ENCODE data around the gene CTSZ. TPM values are rescaled to one million over a fixed set of nuclear protein-coding genes. Genes with fewer than 3 reads are reported as not detected.
A peak's percentile ranks its signal among the peaks of the same experiment; 100 is the strongest.

Gene CTSZ
- total RNA-seq, 1 experiment from 2014 or later = not detected

DNA sequence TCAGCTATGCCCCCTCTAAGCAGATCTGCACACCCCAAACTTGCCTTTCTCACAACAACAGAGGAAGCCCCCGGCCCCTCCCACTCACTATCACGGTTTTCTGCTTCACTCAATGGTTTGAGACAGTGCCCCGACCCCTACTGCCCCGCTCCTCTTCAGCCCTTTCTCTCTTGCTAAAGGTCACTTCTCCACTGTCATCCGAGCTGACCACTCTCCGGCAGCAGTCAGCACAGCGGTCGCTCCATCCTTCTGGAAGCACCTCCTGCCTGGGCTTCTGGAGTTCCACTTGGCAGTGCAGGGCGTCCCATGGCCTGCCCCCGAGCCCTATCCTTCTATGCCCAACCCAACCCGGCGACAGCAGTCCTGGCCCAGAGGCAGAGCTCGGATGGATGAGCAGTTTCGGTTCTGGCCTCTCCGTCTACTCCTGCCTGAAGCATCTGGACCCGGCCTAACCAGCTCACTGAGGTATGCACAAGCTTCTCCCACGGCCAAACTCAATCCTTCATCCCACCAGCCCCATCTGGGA, 4.1 kb downstream of the CTSZ start:
- no peak for DNase-seq (ENCODE audit: low spot score)
- in situ Hi-C loops (cut with HindIII; ENCODE audit: low sequenced_read_pairs) = no loop called here

DNA sequence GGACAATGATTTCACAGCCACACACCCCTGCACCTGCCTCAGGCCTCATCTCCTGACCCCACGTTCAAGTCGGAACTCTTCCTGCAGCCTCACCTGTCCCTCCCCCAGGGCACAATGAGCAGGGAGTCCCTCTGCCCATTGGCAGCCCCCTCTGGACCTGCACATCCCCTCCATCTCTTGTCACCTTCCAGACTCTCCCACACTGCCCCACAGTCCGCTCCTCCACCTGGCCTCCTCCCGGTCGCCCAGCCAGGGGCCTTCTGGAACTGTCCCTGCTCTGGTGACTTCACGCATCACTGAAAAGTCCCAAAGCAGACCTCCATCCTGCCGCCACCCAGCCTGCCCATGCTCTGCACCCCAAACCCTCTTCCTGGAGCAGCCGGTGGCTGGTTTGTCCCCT, 4.7 kb downstream of the CTSZ start:
- no peak for DNase-seq (ENCODE audit: low spot score)
- in situ Hi-C loops (cut with HindIII; ENCODE audit: low sequenced_read_pairs) = no loop called here

GRCh38 chr20:59001449-59002171, 5.4 kb downstream of the CTSZ start:
- DNase-seq (ENCODE audit: low spot score) = no peak
- in situ Hi-C loops (cut with HindIII; ENCODE audit: low sequenced_read_pairs) = no loop called here

DNA sequence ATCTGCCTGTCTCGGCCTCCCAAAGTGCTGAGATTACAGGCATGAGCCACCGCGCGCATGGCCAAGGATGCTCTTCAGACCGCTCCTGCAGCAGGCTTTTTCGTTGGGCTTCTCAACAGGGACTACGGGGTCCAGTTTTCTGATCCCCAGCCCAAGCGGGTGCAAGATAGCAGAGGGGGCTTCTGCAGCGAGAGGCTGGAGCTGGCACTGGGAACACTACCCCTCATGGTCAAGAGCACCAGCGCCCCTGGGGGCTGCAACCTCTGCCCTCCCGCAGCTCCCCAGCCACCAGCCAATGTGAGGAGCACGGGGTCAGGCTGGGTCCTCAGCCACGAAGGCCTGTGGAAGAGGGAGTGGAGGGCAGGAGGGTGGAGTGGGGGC, 6.0 kb downstream of the CTSZ start:
- no peak for DNase-seq (ENCODE audit: low spot score)
- in situ Hi-C loops (cut with HindIII; ENCODE audit: low sequenced_read_pairs) = no loop called here

- in situ Hi-C loops (cut with HindIII; ENCODE audit: low sequenced_read_pairs) = no loop called here
- DNase-seq (ENCODE audit: low spot score) = no peak
These were observed 6.7 kb downstream of the CTSZ start for GRCh38 chr20:59000326-59000725.

- DNase-seq (ENCODE audit: low spot score) = no peak
- in situ Hi-C loops (cut with HindIII; ENCODE audit: low sequenced_read_pairs) = no loop called here
These were observed 8.4 kb downstream of the CTSZ start for GRCh38 chr20:58998656-58999055.

GRCh38 chr20:58997141-58997770, 9.8 kb downstream of the CTSZ start:
- no peak for DNase-seq (ENCODE audit: low spot score)
- in situ Hi-C loops (cut with HindIII; ENCODE audit: low sequenced_read_pairs) = no loop called here

- DNase-seq (ENCODE audit: low spot score) = no peak
- in situ Hi-C loops (cut with HindIII; ENCODE audit: low sequenced_read_pairs) = no loop called here
These were observed 10.8 kb downstream of the CTSZ start for GRCh38 chr20:58996226-58996611.

GRCh38 chr20:58995461-58996225, 11.4 kb downstream of the CTSZ start:
- in situ Hi-C loops (cut with HindIII; ENCODE audit: low sequenced_read_pairs) = no loop called here
- DNase-seq (ENCODE audit: low spot score) = no peak

DNA sequence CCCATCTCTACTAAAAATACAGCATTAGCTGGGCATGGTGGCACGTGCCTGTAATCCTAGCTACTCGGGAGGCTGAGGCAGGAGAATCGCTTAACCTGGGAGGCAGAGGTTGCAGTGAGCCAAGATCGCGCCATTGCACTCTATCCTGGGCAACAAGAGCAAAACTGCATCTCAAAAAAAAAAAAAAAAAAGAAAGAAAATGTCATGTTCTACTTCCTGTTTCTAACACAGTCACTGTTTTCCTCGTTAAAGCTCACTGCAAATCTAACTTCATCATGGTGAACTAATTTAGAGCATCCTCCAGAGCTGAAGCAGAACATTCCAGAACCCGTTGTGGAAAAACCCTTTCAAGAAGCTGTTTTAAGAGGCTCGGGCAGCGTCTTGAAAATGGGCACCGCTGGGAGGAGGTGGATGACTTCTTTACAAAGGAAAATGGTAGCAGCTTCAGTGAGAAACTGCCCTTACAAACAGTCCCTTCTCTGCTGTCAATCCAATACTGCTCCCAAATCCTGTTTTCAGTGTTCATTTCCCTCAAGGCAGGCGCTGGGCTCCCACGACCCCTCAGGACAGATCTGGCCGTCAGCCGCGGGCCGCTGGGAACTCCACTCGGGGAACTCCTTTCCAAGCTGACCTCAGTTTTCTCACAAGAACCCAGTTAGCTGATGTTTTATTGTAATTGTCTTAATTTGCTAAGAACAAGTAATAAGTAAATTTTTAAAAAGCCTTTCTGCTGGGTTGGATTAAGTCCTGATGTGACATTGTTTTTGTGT, 12.5 kb downstream of the CTSZ start:
- no peak for DNase-seq (ENCODE audit: low spot score)
- in situ Hi-C loops (cut with HindIII; ENCODE audit: low sequenced_read_pairs) = no loop called here

DNA sequence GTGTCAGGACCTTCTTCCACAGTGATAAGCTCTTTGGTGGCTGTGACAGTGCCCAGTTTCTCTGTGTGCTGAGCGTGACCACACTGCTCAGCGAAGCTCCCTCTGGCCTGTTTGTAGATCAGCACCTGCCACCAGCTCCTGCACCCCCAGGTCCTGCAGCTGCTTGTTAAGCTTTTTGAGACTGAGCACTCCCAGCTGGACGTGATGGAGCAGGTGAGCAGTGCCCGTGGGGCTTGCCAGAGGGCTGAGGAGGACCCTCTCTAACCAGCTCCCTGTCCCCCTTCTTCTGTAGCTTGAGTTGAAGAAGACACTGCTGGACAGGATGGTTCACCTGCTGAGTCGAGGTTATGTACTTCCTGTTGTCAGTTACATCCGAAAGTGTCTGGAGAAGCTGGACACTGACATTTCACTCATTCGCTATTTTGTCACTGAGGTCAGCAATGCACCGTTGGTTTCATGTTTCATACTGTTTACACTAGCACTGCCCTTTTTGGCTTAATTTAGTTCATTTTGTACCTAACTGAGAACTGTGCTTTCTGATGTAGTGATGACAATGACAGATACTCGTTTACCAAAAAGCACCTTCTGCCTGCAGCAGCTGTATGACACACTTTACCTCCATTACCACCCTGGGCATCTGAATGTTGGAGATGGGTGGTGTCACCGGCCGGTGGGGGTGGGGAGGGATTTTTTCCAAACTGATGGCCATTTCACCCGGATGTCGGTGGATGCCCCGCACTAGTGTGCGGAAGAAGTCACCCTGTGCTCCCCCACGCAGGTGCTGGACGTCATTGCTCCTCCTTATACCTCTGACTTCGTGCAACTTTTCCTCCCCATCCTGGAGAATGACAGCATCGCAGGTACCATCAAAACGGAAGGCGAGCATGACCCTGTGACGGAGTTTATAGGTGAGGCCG, 13.5 kb downstream of the CTSZ start:
- in situ Hi-C loops (cut with HindIII; ENCODE audit: low sequenced_read_pairs) = no loop called here
- DNase-seq (ENCODE audit: low spot score) = no peak

DNA sequence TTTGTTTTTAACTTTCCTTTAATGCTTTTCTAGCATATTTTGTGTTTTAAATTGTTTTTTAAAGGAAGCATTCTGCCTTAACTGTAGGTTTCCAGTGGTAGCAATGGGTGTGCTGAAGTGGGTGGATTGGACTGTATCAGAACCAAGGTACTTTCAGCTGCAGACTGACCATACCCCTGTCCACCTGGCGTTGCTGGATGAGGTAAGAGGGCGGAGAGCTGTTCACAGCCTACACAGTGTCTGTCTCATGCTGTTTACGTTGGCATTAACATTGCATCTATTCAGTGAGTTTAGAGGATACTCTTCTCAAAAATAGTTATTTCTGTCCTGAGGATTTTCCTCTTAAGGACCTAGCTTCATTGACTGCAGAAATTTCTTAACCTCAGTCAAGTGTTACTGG, 14.1 kb downstream of the CTSZ start:
- no peak for DNase-seq (ENCODE audit: low spot score)
- in situ Hi-C loops (cut with HindIII; ENCODE audit: low sequenced_read_pairs) = no loop called here

DNA sequence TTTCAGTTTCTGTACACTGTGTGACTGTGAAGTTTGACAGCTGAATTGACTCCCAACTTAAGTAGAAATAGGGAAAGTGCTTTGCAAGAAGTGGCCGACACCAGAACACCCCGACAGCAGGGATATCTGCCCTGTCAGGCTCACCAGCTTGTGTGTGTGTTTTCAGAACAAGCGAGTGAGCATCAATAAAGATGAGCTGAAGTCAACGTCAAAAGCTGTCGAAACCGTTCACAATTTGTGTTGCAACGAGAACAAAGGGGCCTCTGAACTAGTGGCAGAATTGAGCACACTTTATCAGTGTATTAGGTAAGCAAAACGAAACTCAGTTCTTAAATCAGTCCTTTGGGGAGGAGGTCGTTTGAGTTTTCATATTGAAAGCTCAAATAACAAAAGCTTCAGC, 15.3 kb downstream of the CTSZ start:
- in situ Hi-C loops (cut with HindIII; ENCODE audit: low sequenced_read_pairs) = no loop called here

DNA sequence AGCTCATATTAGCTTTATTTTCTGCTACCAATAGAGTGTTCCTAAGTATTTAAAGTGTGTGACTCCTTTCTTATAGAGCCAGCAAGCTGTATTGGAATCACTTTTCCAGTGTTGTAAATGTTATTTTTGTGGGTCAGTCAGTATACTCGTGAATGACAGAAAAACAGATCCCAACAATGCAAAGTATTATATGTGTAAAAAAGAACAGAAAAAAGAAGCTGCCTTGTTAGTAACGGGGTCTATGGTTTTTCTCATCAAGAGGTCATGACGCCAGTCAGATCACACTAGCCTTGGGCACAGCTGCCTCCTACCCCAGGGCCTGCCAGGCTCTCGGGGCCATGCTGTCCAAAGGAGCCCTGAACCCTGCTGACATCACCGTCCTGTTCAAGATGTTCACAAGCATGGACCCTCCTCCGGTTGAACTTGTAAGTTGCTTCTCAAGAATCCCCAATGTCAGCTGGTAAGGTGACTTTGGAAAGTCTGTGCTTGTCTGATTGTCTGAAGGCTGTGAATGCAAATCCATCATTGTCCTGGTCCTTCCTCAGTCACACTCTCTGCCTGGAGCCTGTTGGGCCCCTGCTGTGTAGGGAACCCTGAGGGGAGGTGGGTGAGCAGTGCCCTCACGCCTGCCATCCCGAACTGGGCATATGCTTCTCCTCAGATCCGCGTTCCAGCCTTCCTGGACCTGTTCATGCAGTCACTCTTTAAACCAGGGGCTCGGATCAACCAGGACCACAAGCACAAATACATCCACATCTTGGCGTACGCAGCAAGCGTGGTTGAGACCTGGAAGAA, 16.2 kb downstream of the CTSZ start:
- in situ Hi-C loops (cut with HindIII; ENCODE audit: low sequenced_read_pairs) = no loop called here
- no peak for DNase-seq (ENCODE audit: low spot score)

More for the DNA sequence above, 15.3 kb downstream of the CTSZ start:
- DNase-seq (ENCODE audit: low spot score) = no peak

DNA sequence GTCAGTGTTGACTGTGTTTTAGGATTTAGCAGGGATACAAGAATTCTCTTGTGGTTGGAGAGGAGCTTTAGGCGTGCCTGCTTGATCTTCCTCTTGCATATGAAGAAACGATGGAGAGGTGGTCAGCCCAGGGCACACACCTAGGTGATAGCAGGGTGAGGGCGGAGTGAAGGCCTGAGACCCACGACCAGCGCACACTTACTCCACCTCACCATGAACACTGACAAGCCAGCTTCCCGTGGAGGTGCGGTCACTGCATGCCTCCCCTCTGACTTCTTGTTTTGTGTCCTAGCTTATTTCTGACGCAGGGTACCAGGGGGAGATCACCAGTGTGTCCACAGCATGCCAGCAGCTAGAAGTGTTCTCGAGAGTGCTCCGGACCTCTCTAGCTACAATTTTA, 17.9 kb downstream of the CTSZ start:
- in situ Hi-C loops (cut with HindIII; ENCODE audit: low sequenced_read_pairs) = no loop called here
- DNase-seq (ENCODE audit: low spot score) = no peak

DNA sequence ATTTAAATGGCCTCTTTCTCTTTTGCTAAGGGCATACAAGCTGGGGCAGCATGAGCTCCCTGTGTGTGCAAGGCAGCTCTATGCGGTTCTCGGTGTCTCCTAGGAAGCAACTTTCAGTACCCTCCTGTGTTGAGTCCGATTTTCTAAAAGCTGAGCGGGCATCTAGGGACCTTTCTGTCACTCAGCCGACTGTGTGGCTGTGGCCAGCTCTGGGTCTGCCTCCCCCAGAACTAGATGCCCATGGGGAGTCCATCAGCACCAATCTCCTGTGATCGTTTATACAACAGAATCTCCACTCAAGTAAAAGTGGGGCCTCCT, 18.5 kb downstream of the CTSZ start:
- in situ Hi-C loops (cut with HindIII; ENCODE audit: low sequenced_read_pairs) = no loop called here

DNA sequence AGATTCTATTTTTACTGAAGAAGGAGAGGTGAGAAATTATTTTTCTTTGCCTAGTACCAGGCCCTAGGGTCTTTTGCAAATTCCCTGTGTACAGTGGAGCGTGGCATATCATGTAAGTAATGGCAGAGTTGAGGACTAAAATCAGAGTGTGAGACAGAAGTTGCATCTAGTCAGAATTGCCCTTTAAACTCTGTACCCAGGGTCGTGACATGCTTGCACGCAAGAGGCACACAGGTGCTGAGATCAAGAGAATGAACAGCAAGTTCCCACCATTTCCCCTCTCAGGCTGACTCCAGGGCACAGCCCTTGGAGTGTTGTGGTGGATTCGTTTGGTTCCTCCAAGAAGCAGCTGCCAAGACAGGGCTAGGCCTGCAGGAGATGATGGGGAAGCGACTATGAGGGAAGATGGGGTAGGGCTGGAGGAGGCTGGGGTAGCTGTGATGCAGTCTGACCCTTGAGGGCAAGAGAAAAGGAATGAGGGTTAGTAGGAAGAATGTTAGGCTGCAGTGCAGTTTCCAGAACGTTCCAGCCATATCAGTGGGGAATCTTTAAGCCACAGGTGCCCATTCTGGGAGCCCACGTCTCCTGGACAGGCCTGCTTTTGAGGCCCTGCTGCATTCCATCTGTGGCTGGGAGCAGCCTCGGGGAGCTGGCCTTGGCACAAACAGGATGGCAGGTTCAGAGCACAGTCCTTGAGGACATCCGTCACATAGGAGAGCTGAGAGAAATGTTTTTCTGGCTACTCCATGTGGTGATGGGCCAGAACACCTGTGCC, 19.1 kb downstream of the CTSZ start:
- peak; percentile 79 for DNase-seq (ENCODE audit: low spot score)
- in situ Hi-C loops (cut with HindIII; ENCODE audit: low sequenced_read_pairs) = no loop called here

More for the DNA sequence above, 18.5 kb downstream of the CTSZ start:
- DNase-seq (ENCODE audit: low spot score) = no peak

All from G401 (cell line).